ENCODE measurements around the gene ULK2. TPM values are rescaled to one million over a fixed set of nuclear protein-coding genes. Genes with fewer than 3 reads are reported as not detected.

ULK2 gene
- total and polyA plus RNA-seq, 2 of the 13 experiments (the other 11 are each of a cell fraction or from before 2014, with no cell fraction given): 0.01 TPM; not detected in 1

DNA sequence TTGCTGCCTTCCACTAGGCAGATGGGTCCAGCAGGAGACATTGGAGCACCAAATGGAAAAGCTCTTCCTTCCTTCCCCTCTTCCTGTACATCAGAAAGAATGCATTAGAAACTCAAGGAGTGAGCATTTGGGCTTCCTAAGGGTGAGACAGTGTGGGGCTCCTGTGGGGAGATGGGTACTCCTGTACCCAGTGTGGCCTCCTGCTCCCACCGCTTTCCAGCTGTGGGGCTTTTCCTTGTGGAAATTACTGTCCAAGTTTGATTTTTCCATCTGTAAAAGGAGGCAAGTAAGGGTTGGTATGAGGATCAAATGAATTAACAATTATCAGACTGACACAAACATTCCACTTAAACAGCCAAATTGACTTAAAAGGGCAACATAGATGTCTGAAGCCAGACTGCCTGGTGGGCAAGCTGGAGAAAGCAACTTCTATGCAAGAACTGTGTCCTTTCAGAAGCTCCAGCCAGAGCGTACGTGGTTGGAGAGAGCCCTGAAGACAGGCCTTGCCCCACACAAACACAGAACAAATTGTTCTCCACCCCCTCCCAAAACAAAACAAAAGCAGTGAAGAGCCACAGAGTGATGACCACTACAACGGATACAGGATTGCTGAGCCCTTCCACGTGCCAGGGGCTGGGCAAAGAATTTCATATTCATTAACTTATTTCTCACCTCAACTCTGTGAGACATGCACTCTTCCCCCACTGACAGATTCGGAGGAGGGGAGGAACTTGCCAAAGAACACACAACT is 96.6 kb downstream of the ULK2 start (continued):
- TF ChIP-seq ZBTB7B (CRISPR knock-in tag; IDR thresholded peaks at IDR 0.05) (no peak), RFX3 (CRISPR knock-in tag; IDR thresholded peaks at IDR 0.05) (no peak), CAMTA2 (CRISPR knock-in tag; IDR thresholded peaks at IDR 0.05; ENCODE audit: borderline replicate concordance) (no peak), ZC3H4 (CRISPR knock-in tag; IDR thresholded peaks at IDR 0.05; ENCODE audit: borderline replicate concordance) (no peak), ZNF468 (CRISPR knock-in tag; IDR thresholded peaks at IDR 0.05) (no peak), NR2F6 (IDR thresholded peaks at IDR 0.05) (no peak), NR2F6 (CRISPR knock-in tag; IDR thresholded peaks at IDR 0.05) (no peak)

GRCh38 chr17:19769946-19770652 is 97.6 kb downstream of the ULK2 start:
- DNase-seq (ENCODE audit: low spot score) (no peak), FAIRE-seq (no peak), ATAC-seq (no peak)
- BruUV-seq (replicated peaks): no TSS peak
- Histone ChIP-seq H2AFZ (ENCODE audit: low read length) (no peak overlapping the region), H3K4me3 (replicated peaks in 1 of 3; ENCODE audit: insufficient read depth in 1 of 3, low read depth in 2 of 3, low read length in 3 of 3) (no peak overlapping the region), H3K27me3 (ENCODE audit: control insufficient read depth in 1 of 2, insufficient read depth in 2 of 2, low read length in 2 of 2) (peaks cover 0 to 21% of the 10 kb centered on the region in 2 experiments; a peak in 2 of 5 replicates), H3K4me1 (ENCODE audit: insufficient read depth, low read length) (peaks cover 26% of the 10 kb centered on the region), H3K9me3 (ENCODE audit: low read length) (no peaks in the 10 kb centered on the region), H3K9ac (ENCODE audit: insufficient read depth, low read depth, low read length) (no peak overlapping the region), H4K20me1 (ENCODE audit: insufficient read depth, low read length) (no peaks in the 10 kb centered on the region), H3K4me2 (ENCODE audit: low read depth, low read length) (no peak overlapping the region), H3K27ac (ENCODE audit: extremely low read length, insufficient read depth, low read length) (no peak overlapping the region), H3K36me3 (replicated peaks in 1 of 2; ENCODE audit: control insufficient read depth in 1 of 2, insufficient read depth in 2 of 2, low read length in 2 of 2) (no peaks in the 10 kb centered on the region), H3K79me2 (ENCODE audit: insufficient read depth, low read length) (no peaks in the 10 kb centered on the region)
- CTCF ChIA-PET (ENCODE audit: low intra/inter-chr PET ratio, low total read pairs): no interaction called here
- POLR2A ChIA-PET: no interaction called here
- in situ Hi-C loops (cut with HindIII; ENCODE audit: extremely low pct_ligation_motif_present, low pct_unique_long_range_greater_than_20kb) (loop anchor here (5.0 to 10.0 kb wide), 2 partner anchors 258 to 405 kb away; partner anchors contain the start of gene B9D1), intact Hi-C loops (cut with micrococcal nuclease; ENCODE audit: unreplicated experiment) (loop anchor here (5.0 to 10.0 kb wide), 2 partner anchors 125 to 303 kb away; partner anchors contain the start of gene ALDH3A2)
- WGBS (ENCODE audit: low lambda C conversion rate): 60% methylated on average over 7 of the region's 7 CpGs
- no peak for TF ChIP-seq GTF3A (CRISPR knock-in tag; conservative IDR thresholded peaks at IDR 0.05)
- TF ChIP-seq, protein P1, sequence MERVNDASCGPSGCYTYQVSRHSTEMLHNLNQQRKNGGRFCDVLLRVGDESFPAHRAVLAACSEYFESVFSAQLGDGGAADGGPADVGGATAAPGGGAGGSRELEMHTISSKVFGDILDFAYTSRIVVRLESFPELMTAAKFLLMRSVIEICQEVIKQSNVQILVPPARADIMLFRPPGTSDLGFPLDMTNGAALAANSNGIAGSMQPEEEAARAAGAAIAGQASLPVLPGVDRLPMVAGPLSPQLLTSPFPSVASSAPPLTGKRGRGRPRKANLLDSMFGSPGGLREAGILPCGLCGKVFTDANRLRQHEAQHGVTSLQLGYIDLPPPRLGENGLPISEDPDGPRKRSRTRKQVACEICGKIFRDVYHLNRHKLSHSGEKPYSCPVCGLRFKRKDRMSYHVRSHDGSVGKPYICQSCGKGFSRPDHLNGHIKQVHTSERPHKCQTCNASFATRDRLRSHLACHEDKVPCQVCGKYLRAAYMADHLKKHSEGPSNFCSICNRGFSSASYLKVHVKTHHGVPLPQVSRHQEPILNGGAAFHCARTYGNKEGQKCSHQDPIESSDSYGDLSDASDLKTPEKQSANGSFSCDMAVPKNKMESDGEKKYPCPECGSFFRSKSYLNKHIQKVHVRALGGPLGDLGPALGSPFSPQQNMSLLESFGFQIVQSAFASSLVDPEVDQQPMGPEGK (CRISPR knock-in tag; IDR thresholded peaks at IDR 0.05): peak; percentile 63

Measured in HepG2 (cell line).